HG03175 (cell line): ENCODE data around the gene METTL14.
"Not testable (repeated sequence)": the region's sequence is repeated elsewhere in the genome, so short reads cannot be mapped to it uniquely, and the experiment has no call there.

Experiments used
- ATAC-seq: cut with Tn5 transposase; IDR thresholded peaks from one replicate; pipeline ENCODE4 v1.9.1; 2021; ENCODE audit warnings: mild to moderate bottlenecking, moderate library complexity; ENCODE audit not compliant: unreplicated experiment

Gene METTL14

GRCh38 chr4:118684873-118685811 is at the start of gene METTL14:
Gene METTL14 (plus strand): TSS chr4:118685392. CDS start chr4:118685535, 143 bp downstream.
- ATAC-seq: peak; percentile 99

- not testable (repeated sequence) for ATAC-seq
Observed at GRCh38 chr4:118636126-118636525, 49.1 kb upstream of the METTL14 start.

- not testable (repeated sequence) for ATAC-seq
Observed at GRCh38 chr4:118664665-118665064, 20.5 kb upstream of the METTL14 start.

GRCh38 chr4:118669220-118669619 is 16.0 kb upstream of the METTL14 start:
- ATAC-seq: not testable (repeated sequence)

GRCh38 chr4:118670968-118671367 is 14.2 kb upstream of the METTL14 start:
- not testable (repeated sequence) for ATAC-seq

GRCh38 chr4:118676128-118676527 is 9.1 kb upstream of the METTL14 start:
- ATAC-seq: no peak

GRCh38 chr4:118680808-118681207 is 4.4 kb upstream of the METTL14 start:
- ATAC-seq: no peak

- no peak for ATAC-seq
Observed at GRCh38 chr4:118682928-118683327, 2.3 kb upstream of the METTL14 start.

- ATAC-seq: no peak
Observed at GRCh38 chr4:118683513-118683912, 1.7 kb upstream of the METTL14 start.

- ATAC-seq: no peak
Observed at GRCh38 chr4:118703118-118703517, 17.9 kb downstream of the METTL14 start.

GRCh38 chr4:118711052-118711451 is 25.9 kb downstream of the METTL14 start:
- ATAC-seq: no peak

GRCh38 chr4:118712872-118713271 is 27.7 kb downstream of the METTL14 start:
- ATAC-seq: peak; percentile 59

GRCh38 chr4:118714682-118715081 is 29.5 kb downstream of the METTL14 start:
- ATAC-seq: no peak

GRCh38 chr4:118716304-118716703 is 31.1 kb downstream of the METTL14 start:
- ATAC-seq: no peak

GRCh38 chr4:118718511-118719170 is 33.4 kb downstream of the METTL14 start:
- ATAC-seq: no peak

GRCh38 chr4:118721752-118722151 is 36.6 kb downstream of the METTL14 start:
- no peak for ATAC-seq

GRCh38 chr4:118723369-118723768 is 38.2 kb downstream of the METTL14 start:
- ATAC-seq: no peak

GRCh38 chr4:118727360-118727759 is 42.2 kb downstream of the METTL14 start:
- no peak for ATAC-seq

- no peak for ATAC-seq
Observed at GRCh38 chr4:118729287-118730286, 44.4 kb downstream of the METTL14 start.

GRCh38 chr4:118730683-118731082 is 45.5 kb downstream of the METTL14 start:
- no peak for ATAC-seq
